GM12878 (cell line): ENCODE measurements around the gene YBX2. TPM values are rescaled to one million over a fixed set of nuclear protein-coding genes. Genes with fewer than 3 reads are reported as not detected.

Source experiments
- ATAC-seq: fragments of 200-7000 bp; cut with Tn5 transposase; 3 replicates; pipeline ENCODE4 v1.9.1; 2020; ENCODE audit warnings: mild to moderate bottlenecking, moderate library complexity
- BruUV-seq: library from RNA; stranded (reverse); fragments of 400-500 nt; replicated peaks from 2 replicates; lab custom pipeline; 2021; lab: Mats Ljungman, UMichigan
- CTCF ChIA-PET: fragments of 300-600 bp; sonication (Branson Sonifier 250); formaldehyde crosslinking; extraction: SDS; loops from one replicate; lab custom pipeline; 2021; ENCODE audit warnings: inconsistent platforms; lab: Yijun Ruan, JAX
- POLR2A ChIA-PET: fragments of 350-600 bp; formaldehyde crosslinking; extraction: SDS; loops from one replicate; lab custom pipeline; 2021; ENCODE audit warnings: inconsistent platforms; lab: Charles Lee
- RAD21 ChIA-PET: fragments of 300-600 bp; sonication (Branson Sonifier 250); formaldehyde crosslinking; loops from one replicate; lab custom pipeline; 2023; ENCODE audit warnings: antibody characterized with exemption; ENCODE audit not compliant: unreplicated experiment; lab: Charles Lee
- SMC1A ChIA-PET: fragments of 300-600 bp; sonication (Branson Sonifier 250); formaldehyde crosslinking; loops from one replicate; lab custom pipeline; 2023; ENCODE audit not compliant: unreplicated experiment, uncharacterized antibody; lab: Charles Lee
- DNase-seq: peaks from one replicate; pipeline ENCODE4 v3.0.0-alpha.2; 2011; ENCODE audit warnings: low read depth, low spot score
- FAIRE-seq: peaks from 3 replicates; lab custom pipeline; 2011; peaks lifted over from hg19 to GRCh38; lab: Jason Lieb, UNC
- H2AFZ ChIP-seq: 2 replicates; pipeline ENCODE4 v1.6.0; 2011; ENCODE audit warnings: low read depth, low read length, control low read depth; ENCODE audit not compliant: control insufficient read depth
- H3K27ac ChIP-seq: 2 replicates; pipeline ENCODE4 v1.5.1; 2011; ENCODE audit warnings: control low read depth; ENCODE audit not compliant: control insufficient read depth, insufficient read depth
- H3K27me3 ChIP-seq, 2 experiments: replicated peaks in 1 of 2; 2 replicates each; pipeline versions ENCODE4 v1.6.0 to v1.6.1; 2011; ENCODE audit warnings: low read length in 1 of 2; ENCODE audit not compliant: control insufficient read depth in 2 of 2, insufficient read depth in 2 of 2
- H3K36me3 ChIP-seq, 2 experiments: 2 replicates each; pipeline ENCODE4 v1.5.1; 2011; ENCODE audit warnings: low read length in 1 of 2; ENCODE audit not compliant: control insufficient read depth in 2 of 2, insufficient read depth in 2 of 2
- H3K4me1 ChIP-seq: 2 replicates; pipeline ENCODE4 v1.6.1; 2011; ENCODE audit warnings: mild to moderate bottlenecking, low read length, moderate library complexity, mixed read lengths; ENCODE audit not compliant: control insufficient read depth, insufficient read depth
- H3K4me2 ChIP-seq: 2 replicates; pipeline ENCODE4 v1.6.0; 2011; ENCODE audit warnings: control low read depth; ENCODE audit not compliant: control insufficient read depth, insufficient read depth
- H3K4me3 ChIP-seq: fragments of 200-600 bp; sonication (generic); 2 replicates; pipeline ENCODE4 v1.5.1; 2016
- H3K79me2 ChIP-seq: 2 replicates; pipeline ENCODE4 v1.6.0; 2011; ENCODE audit warnings: low read length; ENCODE audit not compliant: control insufficient read depth, insufficient read depth
- H3K9ac ChIP-seq: 2 replicates; pipeline ENCODE4 v1.8.0; 2011; ENCODE audit warnings: low read length, control low read depth, mixed read lengths; ENCODE audit not compliant: control insufficient read depth, insufficient read depth
- H3K9me3 ChIP-seq: replicated peaks from 3 replicates; pipeline ENCODE4 v1.5.1; 2011; ENCODE audit warnings: mild to moderate bottlenecking, low read length; ENCODE audit not compliant: control insufficient read depth, insufficient read depth
- H4K20me1 ChIP-seq: 2 replicates; pipeline ENCODE4 v1.6.0; 2011; ENCODE audit not compliant: control insufficient read depth, insufficient read depth
- ATF3 ChIP-seq: IDR thresholded peaks from 2 replicates; pipeline ENCODE4 v1.6.1; 2011; ENCODE audit warnings: low read depth, mild to moderate bottlenecking, low read length, moderate library complexity, borderline replicate concordance; ENCODE audit errors: extremely low read depth
- BRCA1 ChIP-seq: IDR thresholded peaks from 2 replicates; pipeline ENCODE4 v1.6.1; 2011; ENCODE audit warnings: low read depth, low read length, improper control_type of control experiment
- ETV6 ChIP-seq, 2 experiments: fragments of 450-650 bp in 1 of 2; IDR thresholded peaks in 1 of 2; conservative IDR thresholded peaks in 1 of 2; 2 replicates each; pipeline ENCODE4 v1.6.1; 2014; ENCODE audit warnings: antibody characterized with exemption in 1 of 2, borderline replicate concordance in 1 of 2, low read depth in 1 of 2, mild to moderate bottlenecking in 1 of 2, moderate library complexity in 1 of 2
- MAX ChIP-seq: IDR thresholded peaks from 2 replicates; pipeline ENCODE4 v1.6.1; 2012; ENCODE audit warnings: low read depth, low read length, improper control_type of control experiment
- NFYB ChIP-seq: IDR thresholded peaks from 2 replicates; pipeline ENCODE4 v1.6.1; 2011; ENCODE audit warnings: low read depth, mild to moderate bottlenecking, low read length, improper control_type of control experiment, moderate library complexity; ENCODE audit not compliant: insufficient read depth
- REST ChIP-seq: IDR thresholded peaks from 2 replicates; pipeline ENCODE4 v1.6.1; 2012; ENCODE audit warnings: mild to moderate bottlenecking, low read depth, low read length
- SIX5 ChIP-seq: IDR thresholded peaks from 2 replicates; pipeline ENCODE4 v1.6.1; 2011; ENCODE audit warnings: mild to moderate bottlenecking, low read depth, low read length, moderate library complexity; ENCODE audit not compliant: severe bottlenecking
- TAF1 ChIP-seq: IDR thresholded peaks from 2 replicates; pipeline ENCODE4 v1.6.1; 2011; ENCODE audit warnings: mild to moderate bottlenecking, low read depth, low read length, borderline replicate concordance
- ZSCAN29 ChIP-seq: fragments of 450-650 bp; IDR thresholded peaks from 2 replicates; pipeline ENCODE4 v1.6.1; 2017; ENCODE audit warnings: mild to moderate bottlenecking, moderate library complexity
- WGBS: methylation state at CpG from one replicate; pipeline ENCODE4 v1.1.6; 2016; ENCODE audit warnings: low lambda C conversion rate; ENCODE audit not compliant: insufficient replicate concordance, insufficient coverage; ENCODE audit errors: missing lambda C conversion rate; 5-methylcytosine and 5-hydroxymethylcytosine counted together
- in situ Hi-C: fragments of 300-500 bp; cut with MboI; formaldehyde crosslinking; loops from 9 replicates; pipeline ENCODE4 v1.14.3; 2018; ENCODE audit warnings: mixed read lengths
- intact Hi-C: fragments of 100-400 bp; cut with micrococcal nuclease; formaldehyde crosslinking; loops from one replicate; pipeline ENCODE4 v1.14.2; 2022; ENCODE audit not compliant: unreplicated experiment
- polyA plus RNA-seq, 11 experiments: library from polyadenylated mRNA; depleted of rRNA in 4 of 11; unstranded in 6 of 11; stranded (reverse) in 5 of 11; fragments of >200 nt; fragmentation: Nextera tagmentation in 4 of 11; fragmentation: Illumina TruSeq in 1 of 11; extraction: Ambion mirVana in 4 of 11; extraction: Trizol in 1 of 11; gene quantifications; 1 replicate in 1 of 11; 2 replicates in 10 of 11; pipeline versions ENCODE4 v1.2.1 to v1.2.3, GENCODE V29; 2011 to 2016; ENCODE audit warnings: inconsistent platforms in 2 of 11, missing spikeins in 2 of 11, low read depth in 1 of 11
- total RNA-seq, 4 experiments: library from RNA; depleted of rRNA in 3 of 4; stranded (reverse); fragments of >200 nt in 3 of 4; fragmentation: Illumina TruSeq in 1 of 4; extraction: Trizol in 1 of 4; gene quantifications; 2 replicates each; pipeline versions ENCODE4 v1.2.1 to v1.2.3, GENCODE V29; 2013 to 2021

The YBX2 gene
- total and polyA plus RNA-seq, 10 of the 15 experiments (the other 5 are each of a cell fraction or from before 2014, with no cell fraction given), result not detected

- in situ Hi-C loops (no loop called here), intact Hi-C loops (loop anchor here (5.0 kb wide), 1 partner anchor 64 kb away; the partner anchor contains the start of gene EIF5A)
- FAIRE-seq (no peak), ATAC-seq (no peak), DNase-seq (no peak)
- peaks cover 43% of the 10 kb centered on the region for H3K79me2 ChIP-seq
- SMC1A ChIA-PET, result interaction anchor here (1.5 to 4.3 kb wide), 3 partner anchors 7 to 23 kb away, joined by 4 to 34 read pairs (median 26); partner anchors contain the start of genes ACADVL, CTDNEP1, DLG4 and DVL2
- no peaks in the 10 kb centered on the region for H3K27me3 ChIP-seq
- peak overlapping the region; percentile 83; the same call in 1 of the 2 replicates for H3K4me3 ChIP-seq
- H3K4me1 ChIP-seq, result peaks cover 16% of the 10 kb centered on the region
- peaks cover 10 to 19% of the 10 kb centered on the region in 2 experiments; a peak in 3 of 4 replicates for H3K36me3 ChIP-seq
- no peaks in the 10 kb centered on the region for H3K9me3 ChIP-seq
- peak overlapping the region; percentile 32; the same call in 1 of the 2 replicates for H3K9ac ChIP-seq
- H4K20me1 ChIP-seq, result no peaks in the 10 kb centered on the region
- no peak for TF ChIP-seq BRCA1
- no peak for TF ChIP-seq REST
- TF ChIP-seq SIX5, result no peak
- TF ChIP-seq ZSCAN29, result no peak
- no peak for TF ChIP-seq NFYB
- no peak for TF ChIP-seq TAF1
- no peak for TF ChIP-seq MAX
- no peak for TF ChIP-seq ETV6 (conservative IDR thresholded peaks at IDR 0.05 in 1 of 2, IDR thresholded peaks at IDR 0.05 in 1 of 2; ENCODE audit: borderline replicate concordance in 1 of 2, low read depth in 1 of 2)
- no peak for TF ChIP-seq ATF3
- WGBS, result 75% methylated on average over 2 of the region's 2 CpGs
- H2AFZ ChIP-seq, result no peak overlapping the region; the same call in 1 of the 2 replicates
- peak overlapping the region; percentile 88 for H3K4me2 ChIP-seq
- CTCF ChIA-PET, result interaction anchor here (6.0 kb wide), 1 partner anchor 23 kb away, joined by 70 read pairs; the partner anchor contains the start of genes ACADVL and DLG4
- no peak overlapping the region for H3K27ac ChIP-seq
- POLR2A ChIA-PET, result interaction anchor here (3.9 kb wide), 1 partner anchor 23 kb away, joined by 43 read pairs; the partner anchor contains the start of genes ACADVL and DLG4
- RAD21 ChIA-PET, result interaction anchor here (1.3 to 6.3 kb wide), 2 partner anchors 23 to 29 kb away, joined by 3 to 51 read pairs; partner anchors contain the start of genes ACADVL and DLG4
- no TSS peak for BruUV-seq
These were observed 51.0 kb downstream of the YBX2 start for GRCh38 chr17:7243453-7243729.
